HG02840 (cell line): ENCODE measurements around the gene NT5C3A.
"Not testable (repeated sequence)": the region's sequence is repeated elsewhere in the genome, so short reads cannot be mapped to it uniquely, and the experiment has no call there.

Experiments
- ATAC-seq: cut with Tn5 transposase; IDR thresholded peaks from one replicate; pipeline ENCODE4 v1.9.1; 2021; ENCODE audit warnings: mild to moderate bottlenecking, moderate library complexity, moderate number of reproducible peaks; ENCODE audit not compliant: unreplicated experiment, low FRiP score

The NT5C3A gene

DNA sequence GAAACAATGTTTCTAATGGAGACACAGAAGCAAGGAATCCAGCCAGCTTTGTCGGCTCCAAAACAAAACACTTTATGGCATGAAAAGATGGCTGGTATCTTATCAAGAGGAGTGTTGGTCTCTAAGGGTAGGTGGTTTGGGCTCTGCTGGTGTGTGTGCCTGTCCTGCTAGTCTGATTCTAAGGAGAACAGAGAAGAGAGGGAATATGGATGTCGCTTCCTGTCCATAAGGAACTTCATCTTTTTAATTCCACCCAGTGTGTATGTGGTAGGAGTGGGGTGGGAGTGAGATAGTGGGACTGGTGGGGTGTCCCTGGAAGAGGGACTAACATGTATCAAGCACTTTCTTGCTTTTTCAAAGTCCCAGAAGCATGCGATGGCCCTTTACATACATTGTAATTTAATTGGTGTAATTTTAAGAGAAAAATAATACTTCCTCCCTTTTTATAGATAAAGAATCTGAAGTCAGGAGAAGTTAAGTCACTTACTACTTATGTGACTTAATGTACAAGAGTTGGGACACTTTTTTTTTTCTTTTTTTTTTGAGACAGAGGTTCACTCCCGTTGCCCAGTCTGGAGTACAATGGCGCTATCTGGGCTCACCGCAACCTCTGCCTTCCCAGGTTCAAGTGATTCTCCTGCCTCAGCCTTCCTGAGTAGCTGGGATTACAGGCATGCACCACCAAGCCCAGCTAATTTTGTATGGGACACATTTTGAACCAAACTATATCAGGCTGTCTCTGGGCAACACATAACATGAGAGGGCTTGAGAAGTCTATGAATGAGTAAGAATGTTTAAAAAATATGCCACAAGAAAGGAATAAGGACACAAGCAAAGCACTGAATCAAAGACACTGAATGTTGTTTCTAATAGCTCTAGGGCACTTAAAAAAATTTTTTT is 18.8 kb downstream of the NT5C3A start:
- no peak for ATAC-seq

GRCh38 chr7:33041631-33042428 is 20.7 kb downstream of the NT5C3A start:
- no peak for ATAC-seq

DNA sequence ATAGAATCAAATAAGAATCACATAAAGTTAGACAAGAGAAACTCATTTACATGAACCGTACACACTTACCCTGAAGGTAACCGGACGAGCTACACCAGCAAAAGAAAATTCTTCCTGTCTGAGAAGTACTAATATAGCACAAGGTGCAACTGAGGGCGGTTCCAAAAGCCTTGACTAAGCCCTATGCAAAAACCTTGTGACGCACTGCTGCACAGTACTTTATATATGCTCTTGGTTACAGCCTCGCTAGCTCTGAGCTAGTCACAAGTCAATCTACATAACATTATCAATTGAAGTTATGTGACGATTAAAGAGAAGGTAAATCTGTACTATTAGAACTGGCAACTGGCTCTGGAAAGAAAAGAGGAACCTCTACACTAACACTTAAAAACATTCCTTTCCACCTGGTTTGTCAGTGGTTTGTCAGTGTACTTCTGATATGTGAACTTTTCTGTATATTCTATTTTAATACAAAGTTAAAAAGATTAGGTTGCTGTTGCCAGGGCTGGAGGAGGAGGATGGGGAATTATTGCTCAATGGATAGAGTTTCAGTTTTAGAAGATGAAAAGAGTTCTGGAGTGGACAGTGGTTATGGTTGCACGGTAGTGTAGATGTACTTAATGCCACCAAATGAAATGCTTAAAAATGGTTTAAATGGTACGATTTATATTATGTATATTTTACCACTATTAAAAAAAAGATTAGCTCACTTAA is 21.6 kb downstream of the NT5C3A start:
- peak; percentile 91 for ATAC-seq

DNA sequence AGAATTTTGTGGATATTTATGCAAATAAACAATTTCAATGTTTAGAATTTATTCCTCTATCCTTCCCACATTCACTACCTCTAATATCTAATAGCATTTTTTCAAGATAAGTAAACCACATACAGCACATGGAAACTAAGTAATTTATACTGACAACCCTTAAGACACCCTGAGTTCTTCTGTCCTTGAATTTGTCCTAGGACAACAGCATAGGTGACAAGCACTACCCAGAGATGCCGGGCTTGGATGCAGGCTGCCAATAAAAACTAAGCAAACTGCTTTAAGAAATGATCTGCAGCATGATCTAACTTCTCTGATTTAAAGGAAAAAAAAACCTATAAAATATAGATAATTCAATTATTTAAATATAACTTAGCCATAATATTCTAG is 22.7 kb downstream of the NT5C3A start:
- ATAC-seq: no peak

GRCh38 chr7:33039257-33039902 is 23.2 kb downstream of the NT5C3A start:
- no peak for ATAC-seq

DNA sequence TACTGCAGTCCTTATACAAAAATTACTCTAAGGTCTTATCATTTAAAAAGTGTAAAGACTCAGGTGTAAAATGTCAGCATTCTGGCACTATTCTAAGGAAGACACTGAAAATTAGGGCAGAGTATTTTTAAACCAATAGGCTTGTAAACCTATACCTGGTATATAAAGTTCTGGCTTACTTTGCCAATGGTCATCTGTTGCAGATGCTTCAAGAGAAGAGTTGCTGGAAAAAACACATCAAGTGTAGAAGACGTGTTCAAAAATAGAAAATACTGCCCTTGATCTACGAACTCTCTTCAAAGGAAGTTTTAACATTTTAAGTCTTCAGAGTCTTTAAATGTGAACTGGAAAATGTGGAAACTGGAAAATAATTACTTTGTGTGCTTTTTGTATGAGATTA is 23.9 kb downstream of the NT5C3A start:
- ATAC-seq: no peak

- ATAC-seq: no peak
Measured at GRCh38 chr7:33035776-33036175, 26.8 kb downstream of the NT5C3A start.

GRCh38 chr7:33024189-33024757 is 38.3 kb downstream of the NT5C3A start:
- no peak for ATAC-seq

- ATAC-seq: no peak
Measured at GRCh38 chr7:33012364-33012763, 50.2 kb downstream of the NT5C3A start.

DNA sequence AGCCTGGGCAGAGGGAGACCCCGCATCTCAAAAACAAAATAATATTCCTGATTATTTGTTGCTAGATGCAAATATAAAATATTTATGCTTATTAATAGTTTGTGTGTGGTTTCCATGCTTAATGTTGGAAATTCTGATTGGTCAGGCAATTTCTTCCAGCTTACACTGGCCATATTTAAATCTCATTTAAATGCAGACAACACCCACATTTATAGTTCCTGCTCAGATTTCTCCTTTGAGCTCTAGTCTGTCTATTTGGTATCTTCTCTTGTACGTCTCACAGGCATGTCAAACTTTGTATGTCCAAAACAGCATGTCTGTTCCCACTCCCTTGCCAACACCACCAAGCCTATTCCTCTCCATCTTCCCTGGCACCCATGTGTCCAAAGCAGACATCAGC is 52.8 kb downstream of the NT5C3A start:
- no peak for ATAC-seq

DNA sequence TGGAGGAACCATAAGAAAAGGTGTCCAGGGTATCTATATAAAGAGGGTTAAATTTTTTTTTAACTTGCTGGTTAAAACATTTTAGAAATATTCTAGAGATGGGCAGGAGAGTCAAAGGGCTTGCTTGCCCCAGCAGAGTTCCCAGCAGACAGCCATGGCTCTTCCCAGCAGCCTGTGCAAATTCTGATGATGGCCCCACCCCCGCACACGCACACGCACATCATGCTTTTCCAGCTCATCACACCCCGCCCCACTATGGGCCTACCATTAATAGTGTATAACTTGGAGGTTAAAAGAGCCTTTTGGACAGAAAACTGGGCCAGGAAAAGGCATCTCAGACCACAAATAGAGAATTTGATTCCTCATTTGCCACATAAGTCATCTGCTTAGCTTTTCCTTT is 56.9 kb downstream of the NT5C3A start:
- ATAC-seq: not testable (repeated sequence)

- ATAC-seq: not testable (repeated sequence)
Measured at GRCh38 chr7:33005193-33005592, 57.4 kb downstream of the NT5C3A start.

GRCh38 chr7:33004104-33004616 is 58.4 kb downstream of the NT5C3A start:
- ATAC-seq: not testable (repeated sequence)

DNA sequence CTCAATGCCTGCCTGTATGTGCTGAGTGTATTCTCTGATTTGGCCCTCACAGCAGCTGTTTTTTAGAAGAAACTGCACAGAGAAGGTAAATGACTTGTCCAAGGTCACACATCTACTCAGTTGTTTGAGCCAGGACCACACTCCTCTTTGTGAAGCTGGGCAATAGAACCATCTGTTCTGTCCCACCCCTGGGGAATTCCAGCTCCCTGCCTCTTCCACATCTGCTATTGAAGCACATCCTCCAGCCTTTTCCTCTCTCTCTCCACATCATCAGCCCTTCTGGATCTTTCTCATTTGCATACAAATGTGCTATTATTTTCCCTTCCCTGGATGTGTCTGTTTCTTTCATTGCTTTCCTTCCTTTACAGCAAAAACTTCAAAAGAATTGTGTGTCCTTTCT is 59.5 kb downstream of the NT5C3A start:
- ATAC-seq: not testable (repeated sequence)

GRCh38 chr7:32999380-32999779 is 63.2 kb downstream of the NT5C3A start:
- not testable (repeated sequence) for ATAC-seq

- ATAC-seq: not testable (repeated sequence)
Measured at GRCh38 chr7:32998361-32999171, 64.0 kb downstream of the NT5C3A start.

DNA sequence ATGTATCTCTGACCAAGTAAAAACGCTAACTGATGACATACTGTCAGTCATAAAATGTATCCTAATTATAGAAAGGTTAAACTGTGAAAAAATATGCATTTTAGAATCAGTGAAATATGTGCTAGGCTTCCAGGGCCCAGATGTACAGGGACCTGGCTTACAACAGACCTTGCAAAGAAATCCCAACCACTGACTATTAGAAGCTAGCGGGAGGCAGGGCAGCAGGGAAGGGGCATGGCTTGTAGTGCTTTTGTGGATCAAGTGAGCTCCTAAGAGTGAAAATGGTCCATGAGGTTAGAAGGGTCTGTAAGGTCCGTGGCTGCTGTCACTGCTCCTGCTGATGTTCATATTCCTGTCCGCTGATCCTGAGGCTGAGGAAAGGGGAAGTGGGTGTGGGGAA is 64.6 kb downstream of the NT5C3A start:
- ATAC-seq: not testable (repeated sequence)

DNA sequence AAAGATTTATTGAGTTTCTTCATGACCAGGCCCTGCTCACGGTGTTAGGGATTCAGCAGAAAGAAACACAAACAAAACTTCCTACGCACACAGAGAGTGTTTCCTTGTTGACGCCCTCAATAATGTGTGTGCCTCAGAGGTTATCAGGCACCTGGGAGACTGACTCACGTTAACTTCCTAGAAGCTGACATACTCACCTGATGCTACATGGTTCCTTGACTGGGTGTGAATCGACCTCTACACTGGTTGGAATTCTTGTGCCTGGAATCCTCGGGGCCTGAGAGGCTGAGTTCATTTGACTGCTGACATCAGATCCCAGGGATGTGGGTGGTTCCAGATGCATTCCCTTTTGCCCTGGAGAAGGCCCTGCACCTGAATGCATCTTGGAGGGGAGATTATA is 69.8 kb downstream of the NT5C3A start:
- not testable (repeated sequence) for ATAC-seq
